Mesendoderm (in vitro differentiated cells): ENCODE data around the gene ASCL3.

Source experiments
- DNase-seq: peaks from one replicate; pipeline ENCODE4 v3.0.0; 2013
- H2AK5ac ChIP-seq: 2 replicates; pipeline ENCODE4 v1.6.1; 2013; ENCODE audit warnings: low read length, inconsistent platforms
- H2BK120ac ChIP-seq: 2 replicates; pipeline ENCODE4 v1.6.1; 2013; ENCODE audit warnings: low read depth, mild to moderate bottlenecking, low read length, moderate library complexity, mixed read lengths
- H2BK15ac ChIP-seq: replicated peaks from 2 replicates; pipeline ENCODE4 v1.6.1; 2013; ENCODE audit warnings: low read depth, mild to moderate bottlenecking, moderate library complexity
- H2BK5ac ChIP-seq: 2 replicates; pipeline ENCODE4 v1.6.1; 2013; ENCODE audit warnings: low read length, inconsistent platforms
- H3K18ac ChIP-seq: 2 replicates; pipeline ENCODE4 v1.6.1; 2013; ENCODE audit warnings: mild to moderate bottlenecking, low read length, mixed read lengths
- H3K23ac ChIP-seq: one replicate; pipeline ENCODE4 v1.6.1; 2013; ENCODE audit warnings: low read length
- H3K27ac ChIP-seq: 2 replicates; pipeline ENCODE4 v1.5.1; 2013; ENCODE audit warnings: low read depth, mild to moderate bottlenecking, inconsistent platforms, low read length, moderate library complexity
- H3K27me3 ChIP-seq: 2 replicates; pipeline ENCODE4 v1.6.1; 2013; ENCODE audit warnings: low read length, control low read depth, mild to moderate bottlenecking, inconsistent platforms; ENCODE audit not compliant: insufficient read depth, poor library complexity
- H3K36me3 ChIP-seq: 2 replicates; pipeline ENCODE4 v1.6.1; 2013; ENCODE audit warnings: low read length, inconsistent platforms; ENCODE audit not compliant: control insufficient read depth, insufficient read depth
- H3K4ac ChIP-seq: one replicate; pipeline ENCODE4 v1.6.1; 2013; ENCODE audit warnings: low read depth, mild to moderate bottlenecking, low read length, moderate library complexity
- H3K4me1 ChIP-seq: 2 replicates; pipeline ENCODE4 v1.6.1; 2013; ENCODE audit warnings: low read depth, low read length, inconsistent platforms; ENCODE audit not compliant: control insufficient read depth
- H3K4me2 ChIP-seq: 2 replicates; pipeline ENCODE4 v1.6.1; 2013; ENCODE audit warnings: low read length
- H3K4me3 ChIP-seq: 2 replicates; pipeline ENCODE4 v1.5.1; 2013; ENCODE audit warnings: mild to moderate bottlenecking, low read length
- H3K56ac ChIP-seq: one replicate; pipeline ENCODE4 v1.6.1; 2013; ENCODE audit warnings: low read length
- H3K79me1 ChIP-seq: 2 replicates; pipeline ENCODE4 v1.6.1; 2013; ENCODE audit warnings: low read length, inconsistent platforms
- H3K79me2 ChIP-seq: 2 replicates; pipeline ENCODE4 v1.6.1; 2013; ENCODE audit warnings: mild to moderate bottlenecking, low read length; ENCODE audit not compliant: control insufficient read depth, insufficient read depth
- H3K9ac ChIP-seq: 2 replicates; pipeline ENCODE4 v1.6.1; 2013; ENCODE audit warnings: low read length, inconsistent platforms
- H4K5ac ChIP-seq: one replicate; pipeline ENCODE4 v1.6.1; 2013; ENCODE audit warnings: low read length
- H4K8ac ChIP-seq: one replicate; pipeline ENCODE4 v1.6.1; 2013; ENCODE audit warnings: low read depth, mild to moderate bottlenecking, control low read depth, low read length, moderate library complexity
- WGBS: extraction: QIAGEN DNeasy Blood & Tissue Kit; methylation state at CpG from one replicate; pipeline ENCODE4 v1.1.7; 2013; ENCODE audit warnings: low lambda C conversion rate, missing lambda C conversion rate; ENCODE audit not compliant: insufficient coverage; ENCODE audit errors: extremely low coverage; 5-methylcytosine and 5-hydroxymethylcytosine counted together

Gene ASCL3

GRCh38 chr11:8927233-8927632 lies 15.6 kb downstream of the ASCL3 start:
- Histone ChIP-seq H2AK5ac (no peak overlapping the region), H3K9ac (no peak overlapping the region), H4K5ac (no peak overlapping the region), H2BK120ac (no peak overlapping the region), H3K27me3 (no peaks in the 10 kb centered on the region), H3K4me2 (no peak overlapping the region), H3K18ac (no peak overlapping the region), H4K8ac (no peak overlapping the region), H3K36me3 (peaks cover 5% of the 10 kb centered on the region), H3K23ac (no peak overlapping the region), H2BK5ac (no peak overlapping the region), H3K4me1 (no peaks in the 10 kb centered on the region), H3K4me3 (no peak overlapping the region), H3K56ac (no peak overlapping the region), H3K79me2 (no peaks in the 10 kb centered on the region), H3K79me1 (no peaks in the 10 kb centered on the region), H2BK15ac (no peak overlapping the region), H3K4ac (no peak overlapping the region), H3K27ac (no peak overlapping the region)
- no peak for DNase-seq
- no CpG with 5 or more reads among the region's 5 CpGs for WGBS

GRCh38 chr11:8926236-8926635 lies 16.6 kb downstream of the ASCL3 start:
- Histone ChIP-seq H3K18ac (no peak overlapping the region), H3K4ac (no peak overlapping the region), H4K5ac (no peak overlapping the region), H2BK15ac (no peak overlapping the region), H4K8ac (no peak overlapping the region), H2BK120ac (no peak overlapping the region), H3K27ac (no peak overlapping the region), H2AK5ac (no peak overlapping the region), H3K79me1 (no peaks in the 10 kb centered on the region), H2BK5ac (no peak overlapping the region), H3K9ac (no peak overlapping the region), H3K4me2 (no peak overlapping the region), H3K79me2 (no peaks in the 10 kb centered on the region), H3K56ac (no peak overlapping the region), H3K27me3 (no peaks in the 10 kb centered on the region), H3K36me3 (peaks cover 5% of the 10 kb centered on the region), H3K4me3 (no peak overlapping the region), H3K4me1 (no peaks in the 10 kb centered on the region), H3K23ac (no peak overlapping the region)
- DNase-seq, result no peak
- no CpG with 5 or more reads among the region's 5 CpGs for WGBS

- no peaks in the 10 kb centered on the region for H3K4me1 ChIP-seq
- no peak overlapping the region for H3K18ac ChIP-seq
- H3K4ac ChIP-seq, result no peak overlapping the region
- no peak overlapping the region for H2BK120ac ChIP-seq
- H3K79me1 ChIP-seq, result no peaks in the 10 kb centered on the region
- no peak overlapping the region for H2BK5ac ChIP-seq
- H4K5ac ChIP-seq, result no peak overlapping the region
- H4K8ac ChIP-seq, result no peak overlapping the region
- no peak for DNase-seq
- no peaks in the 10 kb centered on the region for H3K79me2 ChIP-seq
- peaks cover 5% of the 10 kb centered on the region for H3K36me3 ChIP-seq
- no peak overlapping the region for H3K4me3 ChIP-seq
- no peaks in the 10 kb centered on the region for H3K27me3 ChIP-seq
- no peak overlapping the region for H3K4me2 ChIP-seq
- no peak overlapping the region for H2AK5ac ChIP-seq
- H2BK15ac ChIP-seq, result no peak overlapping the region
- no peak overlapping the region for H3K56ac ChIP-seq
- WGBS, result no CpG with 5 or more reads among the region's 5 CpGs
- no peak overlapping the region for H3K9ac ChIP-seq
- H3K27ac ChIP-seq, result no peak overlapping the region
- H3K23ac ChIP-seq, result no peak overlapping the region
These were observed 17.1 kb downstream of the ASCL3 start for GRCh38 chr11:8925711-8926110.

GRCh38 chr11:8922691-8923090 lies 20.1 kb downstream of the ASCL3 start:
- Histone ChIP-seq H3K4me2 (no peak overlapping the region), H3K4ac (no peak overlapping the region), H3K27me3 (no peaks in the 10 kb centered on the region), H3K56ac (no peak overlapping the region), H3K18ac (no peak overlapping the region), H3K4me1 (no peaks in the 10 kb centered on the region), H2AK5ac (no peak overlapping the region), H4K8ac (no peak overlapping the region), H2BK15ac (no peak overlapping the region), H3K79me2 (no peaks in the 10 kb centered on the region), H3K27ac (no peak overlapping the region), H3K9ac (no peak overlapping the region), H3K4me3 (no peak overlapping the region), H3K79me1 (no peaks in the 10 kb centered on the region), H3K36me3 (peaks cover 7% of the 10 kb centered on the region), H2BK5ac (no peak overlapping the region), H2BK120ac (no peak overlapping the region), H4K5ac (no peak overlapping the region), H3K23ac (no peak overlapping the region)
- no peak for DNase-seq
- WGBS, result no CpG with 5 or more reads among the region's 5 CpGs

- Histone ChIP-seq H2BK15ac (no peak overlapping the region), H3K4ac (no peak overlapping the region), H2BK5ac (no peak overlapping the region), H3K4me1 (peaks cover 3% of the 10 kb centered on the region), H3K79me2 (peaks cover 3% of the 10 kb centered on the region), H4K5ac (no peak overlapping the region), H2BK120ac (no peak overlapping the region), H3K4me2 (no peak overlapping the region), H3K4me3 (no peak overlapping the region), H3K27ac (peak overlapping the region; percentile 39), H3K79me1 (peaks cover 11% of the 10 kb centered on the region), H3K56ac (no peak overlapping the region), H3K27me3 (no peaks in the 10 kb centered on the region), H3K18ac (no peak overlapping the region), H2AK5ac (no peak overlapping the region), H3K9ac (no peak overlapping the region), H4K8ac (no peak overlapping the region), H3K36me3 (peaks cover 5% of the 10 kb centered on the region), H3K23ac (no peak overlapping the region)
- WGBS, result no CpG with 5 or more reads among the region's 5 CpGs
- DNase-seq, result peak; percentile 96
These were observed 25.5 kb downstream of the ASCL3 start for GRCh38 chr11:8917157-8917825.

GRCh38 chr11:8914661-8915018 lies 28.2 kb downstream of the ASCL3 start:
- Histone ChIP-seq H3K9ac (no peak overlapping the region), H2AK5ac (no peak overlapping the region), H4K5ac (no peak overlapping the region), H2BK15ac (no peak overlapping the region), H3K4me1 (peaks cover 3% of the 10 kb centered on the region), H3K79me2 (peaks cover 3% of the 10 kb centered on the region), H3K27ac (no peak overlapping the region), H3K23ac (no peak overlapping the region), H3K27me3 (no peaks in the 10 kb centered on the region), H3K36me3 (peaks cover 3% of the 10 kb centered on the region), H3K4me2 (no peak overlapping the region), H2BK120ac (no peak overlapping the region), H3K4me3 (no peak overlapping the region), H3K56ac (no peak overlapping the region), H3K4ac (no peak overlapping the region), H4K8ac (no peak overlapping the region), H3K79me1 (peaks cover 12% of the 10 kb centered on the region), H2BK5ac (no peak overlapping the region), H3K18ac (no peak overlapping the region)
- WGBS, result no CpG with 5 or more reads among the region's 4 CpGs
- DNase-seq, result no peak
